A549 (cell line): ENCODE results near the gene TSEN34. TPM values are rescaled to one million over a fixed set of nuclear protein-coding genes. Genes with fewer than 3 reads are reported as not detected.
A peak's percentile ranks its signal among the peaks of the same experiment; 100 is the strongest.

ENCODE experiments used
- ATAC-seq, 2 experiments: fragments of 200-7000 bp in 1 of 2; fragments of >200 bp in 1 of 2; cut with Nextera tagmentation in 1 of 2; cut with Tn5 transposase in 1 of 2; 3 replicates each; pipeline versions ENCODE4 v1.8.0 to v1.9.1; 2018 to 2020; ENCODE audit warnings: mild to moderate bottlenecking in 1 of 2, moderate library complexity in 1 of 2
- CTCF ChIA-PET: fragments of 300-600 bp; sonication (Branson Sonifier 250); formaldehyde crosslinking; extraction: SDS; loops from one replicate; lab custom pipeline; 2021; ENCODE audit warnings: antibody characterized with exemption, inconsistent platforms; lab: Yijun Ruan, JAX
- POLR2A ChIA-PET: fragments of 350-600 bp; formaldehyde crosslinking; extraction: SDS; loops from one replicate; lab custom pipeline; 2021; ENCODE audit warnings: antibody characterized with exemption, inconsistent platforms; lab: Yijun Ruan, JAX
- DNase-seq, 2 experiments: peaks; one replicate each; pipeline versions ENCODE4 v3.0.0 to v3.0.0-alpha.2; 2011 to 2016; ENCODE audit warnings: low read depth in 1 of 2, low spot score in 1 of 2
- FAIRE-seq: peaks from 2 replicates; lab custom pipeline; 2011; peaks lifted over from hg19 to GRCh38; lab: Jason Lieb, UNC
- H3K27ac ChIP-seq, 2 experiments: fragments of >200 bp; sonication (Bioruptor Twin); formaldehyde crosslinking; 3 replicates each; pipeline ENCODE4 v1.5.1; 2016 to 2017
- H3K4me1 ChIP-seq: fragments of >200 bp; sonication (Bioruptor Twin); formaldehyde crosslinking; 3 replicates; pipeline ENCODE4 v1.6.1; 2016
- H3K4me2 ChIP-seq: fragments of >200 bp; sonication (Bioruptor Twin); formaldehyde crosslinking; 3 replicates; pipeline ENCODE4 v1.6.1; 2016
- H3K4me3 ChIP-seq: fragments of >200 bp; sonication (Bioruptor Twin); formaldehyde crosslinking; 3 replicates; pipeline ENCODE4 v1.5.1; 2016
- H3K9me3 ChIP-seq: fragments of >200 bp; sonication (Bioruptor Twin); formaldehyde crosslinking; 3 replicates; pipeline ENCODE4 v1.6.1; 2016
- BCL3 ChIP-seq: fragments of >200 bp; sonication (Bioruptor Twin); formaldehyde crosslinking; IDR thresholded peaks from 3 replicates; pipeline ENCODE4 v1.6.1; 2016
- CBX8 ChIP-seq: fragments of 200-600 bp; sonication (generic); IDR thresholded peaks from 2 replicates; pipeline ENCODE4 v1.6.1; 2016
- CTCF ChIP-seq: fragments of >200 bp; sonication (Bioruptor Twin); formaldehyde crosslinking; IDR thresholded peaks from 3 replicates; pipeline ENCODE4 v1.5.1; 2016
- EHF ChIP-seq: fragments of 250-450 bp; sonication (Bioruptor Pico); IDR thresholded peaks from 2 replicates; pipeline ENCODE4 v1.5.0; 2020; ENCODE audit warnings: mild to moderate bottlenecking
- FOSB ChIP-seq: fragments of 250-450 bp; sonication (Bioruptor Pico); IDR thresholded peaks from 2 replicates; pipeline ENCODE4 v1.5.0; 2020; ENCODE audit warnings: mild to moderate bottlenecking, moderate library complexity
- FOSL2 ChIP-seq, 2 experiments: fragments of 450-650 bp in 1 of 2; fragments of >200 bp in 1 of 2; sonication (Bioruptor Twin) in 1 of 2; formaldehyde crosslinking; IDR thresholded peaks; 2 replicates each; pipeline versions ENCODE4 v1.5.0 to v1.6.1; 2016 to 2020; ENCODE audit warnings: mild to moderate bottlenecking in 1 of 2, moderate library complexity in 1 of 2
- HOXA7 ChIP-seq: fragments of 250-450 bp; sonication (Bioruptor Pico); IDR thresholded peaks from 2 replicates; pipeline ENCODE4 v1.5.0; 2020; ENCODE audit warnings: mild to moderate bottlenecking, moderate library complexity
- HOXB13 ChIP-seq: fragments of 250-450 bp; sonication (Bioruptor Pico); IDR thresholded peaks from 2 replicates; pipeline ENCODE4 v1.5.0; 2020; ENCODE audit warnings: low read depth, mild to moderate bottlenecking, moderate library complexity
- JUN ChIP-seq, 2 experiments: fragments of >200 bp; sonication (Bioruptor Twin); formaldehyde crosslinking; IDR thresholded peaks; 2 replicates in 1 of 2; 3 replicates in 1 of 2; pipeline ENCODE4 v1.6.1; 2016 to 2017
- MAX ChIP-seq: IDR thresholded peaks from 2 replicates; pipeline ENCODE4 v1.6.1; 2012
- NPAS2 ChIP-seq: fragments of 250-450 bp; sonication (Bioruptor Pico); IDR thresholded peaks from 2 replicates; pipeline ENCODE4 v1.8.0; 2022; ENCODE audit warnings: mild to moderate bottlenecking, moderate library complexity, borderline replicate concordance
- NR3C1 ChIP-seq: fragments of >200 bp; sonication (Bioruptor Twin); formaldehyde crosslinking; IDR thresholded peaks from 3 replicates; pipeline ENCODE4 v1.6.1; 2017
- PBX3 ChIP-seq: IDR thresholded peaks from 2 replicates; pipeline ENCODE4 v1.6.1; 2012
- POLR2AphosphoS2 ChIP-seq: conservative IDR thresholded peaks from 2 replicates; pipeline ENCODE4 v1.6.1; 2012; ENCODE audit warnings: low read length, improper control_type of control experiment, inconsistent platforms
- RARB ChIP-seq: fragments of 250-450 bp; sonication (Bioruptor Pico); IDR thresholded peaks from 2 replicates; pipeline ENCODE4 v1.8.0; 2021; ENCODE audit warnings: mild to moderate bottlenecking, moderate library complexity
- REST ChIP-seq: fragments of 200-600 bp; sonication (generic); IDR thresholded peaks from 2 replicates; pipeline ENCODE4 v1.6.1; 2016; ENCODE audit warnings: antibody characterized with exemption, mild to moderate bottlenecking, moderate library complexity
- RFX5 ChIP-seq: fragments of 450-650 bp; IDR thresholded peaks from 2 replicates; pipeline ENCODE4 v1.7.1; 2014; ENCODE audit warnings: antibody characterized with exemption, mild to moderate bottlenecking, moderate library complexity
- SREBF2 ChIP-seq: fragments of 450-650 bp; IDR thresholded peaks from 2 replicates; pipeline ENCODE4 v1.6.1; 2014; ENCODE audit warnings: mild to moderate bottlenecking, moderate library complexity
- TFCP2L1 ChIP-seq: fragments of 250-450 bp; sonication (Bioruptor Pico); IDR thresholded peaks from 2 replicates; pipeline ENCODE4 v1.5.0; 2021; ENCODE audit warnings: mild to moderate bottlenecking
- TP53 ChIP-seq: fragments of 250-450 bp; sonication (Bioruptor Pico); IDR thresholded peaks from 2 replicates; pipeline ENCODE4 v1.5.0; 2021; ENCODE audit warnings: mild to moderate bottlenecking, moderate library complexity
- USF2 ChIP-seq: fragments of 450-650 bp; IDR thresholded peaks from 2 replicates; pipeline ENCODE4 v1.6.1; 2014; ENCODE audit warnings: antibody characterized with exemption
- ZNF302 ChIP-seq: fragments of 250-450 bp; sonication (Bioruptor Pico); IDR thresholded peaks from 2 replicates; pipeline ENCODE4 v1.9.0; 2021; ENCODE audit warnings: inconsistent platforms, mild to moderate bottlenecking, moderate library complexity
- WGBS: methylation state at CpG from one replicate; pipeline ENCODE4 v1.1.6; 2017; ENCODE audit errors: missing lambda C conversion rate; 5-methylcytosine and 5-hydroxymethylcytosine counted together
- polyA plus RNA-seq, 4 experiments: library from polyadenylated mRNA; depleted of rRNA in 3 of 4; stranded (reverse); fragments of >200 nt; fragmentation: RNase III in 1 of 4; extraction: RNeasy Plus Mini Kit Qiagen cat#74134 plus additional on column Dnase treatment in 1 of 4; gene quantifications; 2 replicates in 3 of 4; 3 replicates in 1 of 4; pipeline ENCODE4 v1.2.3, GENCODE V29; 2011 to 2017

The TSEN34 gene
- polyA plus RNA-seq, 2 of the 4 experiments (the other 2 are of a cell fraction), result 53.4 to 90.9 TPM

- TF ChIP-seq POLR2AphosphoS2 (0 out of 2 replicates have a peak, but pooled peaks have one; percentile 29), RARB (peak; percentile 62), PBX3 (peak; percentile 80; the same call in 1 of the 2 replicates), FOSB (CRISPR knock-in tag) (peak; percentile 88), NR3C1 (no peak), TFCP2L1 (peak; percentile 97), FOSL2 (IDR thresholded peaks at IDR 0.05) (no peak), FOSL2 (CRISPR knock-in tag; IDR thresholded peaks at IDR 0.05) (peak; percentile 13; the same call in 1 of the 2 replicates), HOXA7 (CRISPR knock-in tag) (peak; percentile 88), HOXB13 (no peak), EHF (peak; percentile 25)
- CTCF ChIA-PET, result interaction anchor here (0.7 to 1.8 kb wide), 5 partner anchors 10 to 91 kb away, joined by 3 to 7 read pairs (median 3); partner anchors contain the start of gene MBOAT7
- Histone ChIP-seq H3K4me1 (peaks cover 71% of the 10 kb centered on the region), H3K9me3 (no peaks in the 10 kb centered on the region), H3K4me3 (peak overlapping the region; percentile 5; the same call in 1 of the 3 replicates), H3K27ac (peak overlapping the region; percentile 31 to 68; a peak in 5 of 6 replicates), H3K4me2 (peak overlapping the region; percentile 93)
- 54% methylated on average over 20 of the region's 24 CpGs for WGBS
- no peak for FAIRE-seq
- DNase-seq, result peak in 1 of 2 experiments; percentile 52
- POLR2A ChIA-PET, result interaction anchor here (1.0 to 4.5 kb wide), 4 partner anchors 9 to 91 kb away, joined by 4 to 47 read pairs (median 24); partner anchors contain the start of genes CNOT3, MBOAT7, RPS9 and TSEN34
- peak; percentile 50 to 57 for ATAC-seq
Measured at GRCh38 chr19:54209058-54209810, 18.1 kb downstream of the TSEN34 start.

GRCh38 chr19:54209811-54210494, 18.8 kb downstream of the TSEN34 start:
- peak; percentile 97 for FAIRE-seq
- POLR2A ChIA-PET, result interaction anchor here (0.5 to 4.5 kb wide), 6 partner anchors 9 to 177 kb away, joined by 3 to 47 read pairs (median 9); partner anchors contain the start of genes CNOT3, MBOAT7, RPS9 and TSEN34
- TF ChIP-seq TP53 (CRISPR knock-in tag) (no peak), BCL3 (0 out of 3 replicates have a peak, but pooled peaks have one; percentile 36), MAX (peak; percentile 77), ZNF302 (CRISPR knock-in tag) (no peak), FOSB (CRISPR knock-in tag) (0 out of 2 replicates have a peak, but pooled peaks have one; percentile 11), RARB (no peak), SREBF2 (no peak), PBX3 (no peak; the same call in none of the 2 replicates), USF2 (no peak), RFX5 (no peak), CBX8 (no peak), CTCF (no peak), NPAS2 (no peak), POLR2AphosphoS2 (0 out of 2 replicates have a peak, but pooled peaks have one; percentile 27), REST (no peak), JUN (IDR thresholded peaks at IDR 0.05) (no peak; a peak in 1 of 5 replicates)

More at GRCh38 chr19:54209811-54210494, 18.8 kb downstream of the TSEN34 start:
- CTCF ChIA-PET, result interaction anchor here (0.8 to 1.8 kb wide), 6 partner anchors 11 to 92 kb away, joined by 3 to 7 read pairs (median 3); partner anchors contain the start of gene MBOAT7
- Histone ChIP-seq H3K4me2 (peak overlapping the region; percentile 93), H3K9me3 (no peaks in the 10 kb centered on the region), H3K27ac (peak overlapping the region; percentile 31 to 68; a peak in 5 of 6 replicates), H3K4me3 (0 out of 3 replicates have a peak overlapping the region, but pooled peaks have one; percentile 5), H3K4me1 (peaks cover 64% of the 10 kb centered on the region)
- WGBS, result 35% methylated on average over 10 of the region's 10 CpGs
- DNase-seq (peak; percentile 90 to 93), ATAC-seq (peak; percentile 60 to 74)
